HepG2 (cell line): ENCODE measurements around the gene ATOSB. TPM values are rescaled to one million over a fixed set of nuclear protein-coding genes. Genes with fewer than 3 reads are reported as not detected.
A peak's percentile ranks its signal among the peaks of the same experiment; 100 is the strongest.

Experiments used
- HMGXB3 ChIP-seq: sonication (generic); formaldehyde crosslinking; IDR thresholded peaks from 2 replicates; pipeline ENCODE4 v1.4.0; 2020; ENCODE audit warnings: missing genetic modification reagents, borderline replicate concordance
- MTA1 ChIP-seq: sonication (generic); formaldehyde crosslinking; IDR thresholded peaks from 2 replicates; pipeline ENCODE4 v1.4.0; 2020; ENCODE audit warnings: missing genetic modification reagents, mild to moderate bottlenecking, borderline replicate concordance
- PRPF4 ChIP-seq: fragments of 200-400 bp; formaldehyde crosslinking; IDR thresholded peaks from 2 replicates; pipeline ENCODE4 v1.6.1; 2016; ENCODE audit warnings: low read length, low read depth; ENCODE audit not compliant: poor library complexity, severe bottlenecking
- SIN3B ChIP-seq: fragments of 150-350 bp; IDR thresholded peaks from 2 replicates; pipeline ENCODE4 v1.6.1; 2014; ENCODE audit warnings: low read length
- SRY ChIP-seq: sonication (generic); formaldehyde crosslinking; IDR thresholded peaks from 2 replicates; pipeline ENCODE4 v1.8.0; 2022; ENCODE audit warnings: mild to moderate bottlenecking, missing genetic modification reagents
- TRIM22 ChIP-seq: fragments of 450-650 bp; IDR thresholded peaks from 2 replicates; pipeline ENCODE4 v1.6.1; 2017
- ZEB1 ChIP-seq: IDR thresholded peaks from 2 replicates; pipeline ENCODE4 v1.6.1; 2012; ENCODE audit warnings: mild to moderate bottlenecking, low read depth, inconsistent platforms; ENCODE audit not compliant: insufficient replicate concordance
- ZFAT ChIP-seq: sonication (generic); formaldehyde crosslinking; conservative IDR thresholded peaks from 2 replicates; pipeline ENCODE4 v1.8.1; 2023; ENCODE audit warnings: missing genetic modification reagents, inconsistent platforms
- ZIK1 ChIP-seq: sonication (generic); formaldehyde crosslinking; IDR thresholded peaks from 2 replicates; pipeline ENCODE4 v1.5.0; 2020; ENCODE audit warnings: mild to moderate bottlenecking, low read depth, missing genetic modification reagents, borderline replicate concordance
- polyA plus RNA-seq, 8 experiments: library from polyadenylated mRNA; depleted of rRNA in 3 of 8; stranded (reverse) in 7 of 8; unstranded in 1 of 8; fragments of >200 nt; fragmentation: Illumina TruSeq in 4 of 8; extraction: Trizol in 4 of 8; gene quantifications; 2 replicates each; pipeline versions ENCODE4 v1.2.1 to v1.2.3, GENCODE V29; 2011 to 2016; ENCODE audit warnings: low read depth in 4 of 8, missing spikeins in 1 of 8, mixed read lengths in 1 of 8; ENCODE audit not compliant: insufficient read depth in 1 of 8
- total RNA-seq, 5 experiments: library from RNA; depleted of rRNA; stranded (reverse); fragments of >200 nt; fragmentation: Illumina TruSeq; extraction: Trizol; gene quantifications; 2 replicates each; pipeline ENCODE4 v1.2.3, GENCODE V29; 2016; ENCODE audit warnings: low read depth in 1 of 5
- TF ChIP-seq, protein P1 (sequence below): IDR thresholded peaks from 2 replicates; pipeline ENCODE4 v1.6.1; 2016; ENCODE audit warnings: mild to moderate bottlenecking
- TF ChIP-seq, protein P2 (sequence below): sonication (generic); formaldehyde crosslinking; conservative IDR thresholded peaks from 2 replicates; pipeline ENCODE4 v1.8.1; 2023; ENCODE audit warnings: missing genetic modification reagents
- TF ChIP-seq, protein P3 (sequence below): sonication (generic); formaldehyde crosslinking; IDR thresholded peaks from 2 replicates; pipeline ENCODE4 v1.5.1; 2020; ENCODE audit warnings: mild to moderate bottlenecking, missing genetic modification reagents, moderate library complexity
- TF ChIP-seq, protein P4 (sequence below): sonication (generic); formaldehyde crosslinking; IDR thresholded peaks from 2 replicates; pipeline ENCODE4 v1.5.0; 2020; ENCODE audit warnings: mild to moderate bottlenecking, missing genetic modification reagents

ATOSB gene
- total and polyA plus RNA-seq, 2 of the 13 experiments (the other 11 are each of a cell fraction or from before 2014, with no cell fraction given): 1.9 to 6.4 TPM

GRCh38 chr9:35096035-35096849 is 19.4 kb downstream of the ATOSB start, which contains the start of gene PIGO (continued):
- TF ChIP-seq TRIM22: no peak
- TF ChIP-seq PRPF4: no peak
- peak; percentile 95 for TF ChIP-seq ZEB1
- no peak for TF ChIP-seq ZFAT
- TF ChIP-seq, protein P1, sequence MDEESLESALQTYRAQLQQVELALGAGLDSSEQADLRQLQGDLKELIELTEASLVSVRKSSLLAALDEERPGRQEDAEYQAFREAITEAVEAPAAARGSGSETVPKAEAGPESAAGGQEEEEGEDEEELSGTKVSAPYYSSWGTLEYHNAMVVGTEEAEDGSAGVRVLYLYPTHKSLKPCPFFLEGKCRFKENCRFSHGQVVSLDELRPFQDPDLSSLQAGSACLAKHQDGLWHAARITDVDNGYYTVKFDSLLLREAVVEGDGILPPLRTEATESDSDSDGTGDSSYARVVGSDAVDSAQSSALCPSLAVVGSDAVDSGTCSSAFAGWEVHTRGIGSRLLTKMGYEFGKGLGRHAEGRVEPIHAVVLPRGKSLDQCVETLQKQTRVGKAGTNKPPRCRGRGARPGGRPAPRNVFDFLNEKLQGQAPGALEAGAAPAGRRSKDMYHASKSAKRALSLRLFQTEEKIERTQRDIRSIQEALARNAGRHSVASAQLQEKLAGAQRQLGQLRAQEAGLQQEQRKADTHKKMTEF: peak; percentile 97
- TF ChIP-seq, protein P2, sequence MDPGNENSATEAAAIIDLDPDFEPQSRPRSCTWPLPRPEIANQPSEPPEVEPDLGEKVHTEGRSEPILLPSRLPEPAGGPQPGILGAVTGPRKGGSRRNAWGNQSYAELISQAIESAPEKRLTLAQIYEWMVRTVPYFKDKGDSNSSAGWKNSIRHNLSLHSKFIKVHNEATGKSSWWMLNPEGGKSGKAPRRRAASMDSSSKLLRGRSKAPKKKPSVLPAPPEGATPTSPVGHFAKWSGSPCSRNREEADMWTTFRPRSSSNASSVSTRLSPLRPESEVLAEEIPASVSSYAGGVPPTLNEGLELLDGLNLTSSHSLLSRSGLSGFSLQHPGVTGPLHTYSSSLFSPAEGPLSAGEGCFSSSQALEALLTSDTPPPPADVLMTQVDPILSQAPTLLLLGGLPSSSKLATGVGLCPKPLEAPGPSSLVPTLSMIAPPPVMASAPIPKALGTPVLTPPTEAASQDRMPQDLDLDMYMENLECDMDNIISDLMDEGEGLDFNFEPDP (CRISPR knock-in tag): no peak
- TF ChIP-seq, protein P3, sequence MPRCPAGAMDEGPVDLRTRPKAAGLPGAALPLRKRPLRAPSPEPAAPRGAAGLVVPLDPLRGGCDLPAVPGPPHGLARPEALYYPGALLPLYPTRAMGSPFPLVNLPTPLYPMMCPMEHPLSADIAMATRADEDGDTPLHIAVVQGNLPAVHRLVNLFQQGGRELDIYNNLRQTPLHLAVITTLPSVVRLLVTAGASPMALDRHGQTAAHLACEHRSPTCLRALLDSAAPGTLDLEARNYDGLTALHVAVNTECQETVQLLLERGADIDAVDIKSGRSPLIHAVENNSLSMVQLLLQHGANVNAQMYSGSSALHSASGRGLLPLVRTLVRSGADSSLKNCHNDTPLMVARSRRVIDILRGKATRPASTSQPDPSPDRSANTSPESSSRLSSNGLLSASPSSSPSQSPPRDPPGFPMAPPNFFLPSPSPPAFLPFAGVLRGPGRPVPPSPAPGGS (CRISPR knock-in tag): peak; percentile 88
- peak; percentile 59; the same call in 1 of the 2 replicates for TF ChIP-seq HMGXB3
- TF ChIP-seq SIN3B: no peak
- peak; percentile 90 for TF ChIP-seq SRY
- peak; percentile 49; the same call in 1 of the 2 replicates for TF ChIP-seq ZIK1 (CRISPR knock-in tag)
- TF ChIP-seq, protein P4, sequence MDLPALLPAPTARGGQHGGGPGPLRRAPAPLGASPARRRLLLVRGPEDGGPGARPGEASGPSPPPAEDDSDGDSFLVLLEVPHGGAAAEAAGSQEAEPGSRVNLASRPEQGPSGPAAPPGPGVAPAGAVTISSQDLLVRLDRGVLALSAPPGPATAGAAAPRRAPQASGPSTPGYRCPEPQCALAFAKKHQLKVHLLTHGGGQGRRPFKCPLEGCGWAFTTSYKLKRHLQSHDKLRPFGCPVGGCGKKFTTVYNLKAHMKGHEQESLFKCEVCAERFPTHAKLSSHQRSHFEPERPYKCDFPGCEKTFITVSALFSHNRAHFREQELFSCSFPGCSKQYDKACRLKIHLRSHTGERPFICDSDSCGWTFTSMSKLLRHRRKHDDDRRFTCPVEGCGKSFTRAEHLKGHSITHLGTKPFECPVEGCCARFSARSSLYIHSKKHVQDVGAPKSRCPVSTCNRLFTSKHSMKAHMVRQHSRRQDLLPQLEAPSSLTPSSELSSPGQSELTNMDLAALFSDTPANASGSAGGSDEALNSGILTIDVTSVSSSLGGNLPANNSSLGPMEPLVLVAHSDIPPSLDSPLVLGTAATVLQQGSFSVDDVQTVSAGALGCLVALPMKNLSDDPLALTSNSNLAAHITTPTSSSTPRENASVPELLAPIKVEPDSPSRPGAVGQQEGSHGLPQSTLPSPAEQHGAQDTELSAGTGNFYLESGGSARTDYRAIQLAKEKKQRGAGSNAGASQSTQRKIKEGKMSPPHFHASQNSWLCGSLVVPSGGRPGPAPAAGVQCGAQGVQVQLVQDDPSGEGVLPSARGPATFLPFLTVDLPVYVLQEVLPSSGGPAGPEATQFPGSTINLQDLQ (CRISPR knock-in tag): peak; percentile 94
- peak; percentile 88 for TF ChIP-seq MTA1 (CRISPR knock-in tag)
